ENCODE data around the gene SAP30BP. TPM values are rescaled to one million over a fixed set of nuclear protein-coding genes. Genes with fewer than 3 reads are reported as not detected.
A peak's percentile ranks its signal among the peaks of the same experiment; 100 is the strongest.

SAP30BP gene
- total RNA-seq, 1 experiment from 2014 or later: 89.7 TPM

DNA sequence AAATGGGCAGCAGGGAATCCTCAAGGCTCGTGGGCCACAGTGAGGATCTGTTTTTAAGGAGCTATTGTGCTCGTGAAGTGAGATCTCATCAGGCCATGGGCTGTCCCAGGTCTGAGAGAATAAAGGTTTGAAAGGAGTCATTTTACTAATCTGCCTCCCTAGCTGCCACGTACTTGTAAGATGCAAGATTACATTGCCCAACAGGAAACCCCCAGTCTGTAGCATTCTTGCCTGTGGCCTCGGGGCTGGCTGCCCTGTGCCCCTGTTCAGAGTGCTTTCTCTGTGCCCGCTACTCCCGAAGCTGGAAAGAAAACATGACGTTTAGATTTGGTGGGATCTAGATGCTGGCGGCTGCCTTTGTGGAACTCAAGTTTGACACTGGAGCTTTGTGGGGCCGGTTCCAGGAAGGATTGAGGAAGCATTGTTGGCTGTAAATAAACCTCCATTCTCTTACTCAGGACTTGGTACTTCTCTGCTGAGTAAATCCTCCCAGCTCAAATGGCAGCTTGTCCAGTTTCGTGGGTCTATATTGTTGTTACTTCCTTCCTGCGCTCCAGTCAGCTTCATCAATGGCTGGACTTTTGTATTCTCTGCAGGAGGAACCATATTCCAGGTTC lies 21.2 kb downstream of the SAP30BP start:
- Histone ChIP-seq H4K8ac (replicated peaks; ENCODE audit: insufficient read length, low read depth, low read length) (no peak overlapping the region), H3K9me3 (ENCODE audit: control insufficient read depth, low read depth, low read length) (no peaks in the 10 kb centered on the region), H3K14ac (ENCODE audit: insufficient read depth, low read length) (no peak overlapping the region), H3K4me2 (ENCODE audit: insufficient read depth, insufficient read length, low read length) (no peak overlapping the region), H2BK12ac (ENCODE audit: insufficient read length, low read depth, low read length) (no peak overlapping the region), H4K20me1 (ENCODE audit: control insufficient read depth, insufficient read depth, insufficient read length) (no peaks in the 10 kb centered on the region), H3K27me3 (ENCODE audit: insufficient read depth, low read length) (no peaks in the 10 kb centered on the region), H3K9ac (ENCODE audit: extremely low read depth, insufficient read length, low read length) (no peak overlapping the region), H3K79me2 (ENCODE audit: insufficient read depth, low read length) (peaks cover 1% of the 10 kb centered on the region; the same call in 1 of the 2 replicates), H3K23ac (ENCODE audit: insufficient read length, low read depth, low read length) (no peak overlapping the region), H4K5ac (ENCODE audit: insufficient read length, low read depth, low read length) (no peak overlapping the region), H3K4me1 (ENCODE audit: insufficient read depth, low read length) (no peaks in the 10 kb centered on the region), H2BK5ac (ENCODE audit: insufficient read length, low read length) (no peak overlapping the region), H2BK20ac (ENCODE audit: low read depth, low read length, poor library complexity, severe bottlenecking) (no peak overlapping the region), H2AFZ (ENCODE audit: low read length) (no peak overlapping the region), H3K18ac (ENCODE audit: insufficient read length, low read depth, low read length) (no peak overlapping the region), H3K23me2 (ENCODE audit: insufficient read length, low read depth, low read length, poor library complexity, severe bottlenecking) (no peaks in the 10 kb centered on the region), H3K27ac (ENCODE audit: insufficient read length, low read depth, low read length) (no peak overlapping the region), H4K91ac (ENCODE audit: insufficient read length, low read depth, low read length) (no peak overlapping the region), H3K56ac (ENCODE audit: insufficient read length, low read depth, low read length) (no peak overlapping the region), H3K79me1 (ENCODE audit: insufficient read depth, low read depth, low read length, poor library complexity, severe bottlenecking) (no peaks in the 10 kb centered on the region), H2BK15ac (ENCODE audit: low read depth, low read length) (no peak overlapping the region), H2BK120ac (ENCODE audit: low read depth, low read length, poor library complexity, severe bottlenecking) (no peak overlapping the region), H3K4ac (ENCODE audit: low read depth, low read length) (no peak overlapping the region), H2AK5ac (ENCODE audit: insufficient read length, low read length) (no peak overlapping the region), H3T11ph (ENCODE audit: low read length) (no peak overlapping the region)
- WGBS (ENCODE audit: extremely low coverage, insufficient read length, low lambda C conversion rate): no CpG with 5 or more reads among the region's 11 CpGs
- no peaks in the 10 kb centered on the region for H3K27me3 Mint-ChIP-seq (ENCODE audit: low read depth)
- peaks cover 19 to 32% of the 10 kb centered on the region in 2 experiments for H3K4me1 Mint-ChIP-seq
- H3K9me3 Mint-ChIP-seq: no peaks in the 10 kb centered on the region
- no peak overlapping the region for H3K4me3 Mint-ChIP-seq
- H3K36me3 Mint-ChIP-seq (ENCODE audit: insufficient read depth in 1 of 3, low read depth in 3 of 3): peaks cover 0 to 9% (median 8%) of the 10 kb centered on the region in 3 experiments; a peak in 4 of 7 replicates
- TF ChIP-seq, protein P1, sequence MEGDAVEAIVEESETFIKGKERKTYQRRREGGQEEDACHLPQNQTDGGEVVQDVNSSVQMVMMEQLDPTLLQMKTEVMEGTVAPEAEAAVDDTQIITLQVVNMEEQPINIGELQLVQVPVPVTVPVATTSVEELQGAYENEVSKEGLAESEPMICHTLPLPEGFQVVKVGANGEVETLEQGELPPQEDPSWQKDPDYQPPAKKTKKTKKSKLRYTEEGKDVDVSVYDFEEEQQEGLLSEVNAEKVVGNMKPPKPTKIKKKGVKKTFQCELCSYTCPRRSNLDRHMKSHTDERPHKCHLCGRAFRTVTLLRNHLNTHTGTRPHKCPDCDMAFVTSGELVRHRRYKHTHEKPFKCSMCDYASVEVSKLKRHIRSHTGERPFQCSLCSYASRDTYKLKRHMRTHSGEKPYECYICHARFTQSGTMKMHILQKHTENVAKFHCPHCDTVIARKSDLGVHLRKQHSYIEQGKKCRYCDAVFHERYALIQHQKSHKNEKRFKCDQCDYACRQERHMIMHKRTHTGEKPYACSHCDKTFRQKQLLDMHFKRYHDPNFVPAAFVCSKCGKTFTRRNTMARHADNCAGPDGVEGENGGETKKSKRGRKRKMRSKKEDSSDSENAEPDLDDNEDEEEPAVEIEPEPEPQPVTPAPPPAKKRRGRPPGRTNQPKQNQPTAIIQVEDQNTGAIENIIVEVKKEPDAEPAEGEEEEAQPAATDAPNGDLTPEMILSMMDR (conservative IDR thresholded peaks at IDR 0.05): no peak
- DNase-seq: no peak
- H3K27ac Mint-ChIP-seq: peak overlapping the region; percentile 64 to 79 (median 77)

All from H9 (cell line).